Thyroid gland (tissue), 4 donors: Measurements from ENCODE around the gene CAMKMT.

Source experiments
- CTCF ChIP-seq, 6 experiments: fragments of 200-600 bp in 3 of 6; fragments of 450-650 bp in 3 of 6; sonication (generic) in 3 of 6; IDR thresholded peaks; one replicate each; pipeline ENCODE4 v1.5.1; 2016 to 2019; ENCODE audit warnings: antibody characterized with exemption in 6 of 6, mild to moderate bottlenecking in 2 of 6, inconsistent platforms in 1 of 6, moderate library complexity in 1 of 6
- POLR2A ChIP-seq, 2 donors: fragments of 450-650 bp; IDR thresholded peaks; one replicate each; pipeline ENCODE4 v1.6.1; 2017; ENCODE audit warnings: antibody characterized with exemption in 2 of 2, mild to moderate bottlenecking in 2 of 2, moderate library complexity in 1 of 2

- TF ChIP-seq CTCF (IDR thresholded peaks at IDR 0.05) (no peak), POLR2A (IDR thresholded peaks at IDR 0.05) (no peak)
Observed at GRCh38 chr2:44655401-44655864, 293.7 kb downstream of the CAMKMT start.
